Vagina (tissue), 2 donors: ENCODE data around the gene BAMBI.

Experiments
- POLR2A ChIP-seq, 2 donors: fragments of 450-650 bp; IDR thresholded peaks; one replicate each; pipeline ENCODE4 v1.6.1; 2017; ENCODE audit warnings: antibody characterized with exemption in 2 of 2, mild to moderate bottlenecking in 2 of 2, moderate library complexity in 2 of 2
- TF ChIP-seq, protein P1 (sequence below), 3 experiments: fragments of 450-650 bp in 2 of 3; fragments of 200-600 bp in 1 of 3; sonication (generic) in 1 of 3; IDR thresholded peaks; one replicate each; pipeline ENCODE4 v1.5.1; 2017 to 2019; ENCODE audit warnings: antibody characterized with exemption in 3 of 3, mild to moderate bottlenecking in 2 of 3, moderate library complexity in 2 of 3

DNA sequence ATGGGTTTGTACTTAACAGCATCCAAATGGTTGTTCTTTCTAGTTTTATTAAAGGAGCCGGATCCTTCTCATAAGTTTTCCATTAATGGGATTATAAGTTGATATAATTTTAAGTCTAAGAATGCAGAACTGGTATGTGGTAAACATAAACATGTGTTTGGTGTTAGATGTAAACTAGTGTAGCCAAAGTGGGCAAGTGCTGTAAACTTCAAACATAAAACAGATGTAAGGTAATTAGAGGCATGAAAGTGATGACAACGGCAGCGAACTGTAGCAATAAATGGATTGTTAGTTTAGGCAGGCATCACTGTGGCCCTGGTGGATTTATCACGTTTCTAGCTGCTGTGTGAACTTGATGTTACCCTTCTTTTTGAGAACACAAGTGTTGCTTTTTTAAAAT is 37.9 kb downstream of the BAMBI start:
- TF ChIP-seq, protein P1, sequence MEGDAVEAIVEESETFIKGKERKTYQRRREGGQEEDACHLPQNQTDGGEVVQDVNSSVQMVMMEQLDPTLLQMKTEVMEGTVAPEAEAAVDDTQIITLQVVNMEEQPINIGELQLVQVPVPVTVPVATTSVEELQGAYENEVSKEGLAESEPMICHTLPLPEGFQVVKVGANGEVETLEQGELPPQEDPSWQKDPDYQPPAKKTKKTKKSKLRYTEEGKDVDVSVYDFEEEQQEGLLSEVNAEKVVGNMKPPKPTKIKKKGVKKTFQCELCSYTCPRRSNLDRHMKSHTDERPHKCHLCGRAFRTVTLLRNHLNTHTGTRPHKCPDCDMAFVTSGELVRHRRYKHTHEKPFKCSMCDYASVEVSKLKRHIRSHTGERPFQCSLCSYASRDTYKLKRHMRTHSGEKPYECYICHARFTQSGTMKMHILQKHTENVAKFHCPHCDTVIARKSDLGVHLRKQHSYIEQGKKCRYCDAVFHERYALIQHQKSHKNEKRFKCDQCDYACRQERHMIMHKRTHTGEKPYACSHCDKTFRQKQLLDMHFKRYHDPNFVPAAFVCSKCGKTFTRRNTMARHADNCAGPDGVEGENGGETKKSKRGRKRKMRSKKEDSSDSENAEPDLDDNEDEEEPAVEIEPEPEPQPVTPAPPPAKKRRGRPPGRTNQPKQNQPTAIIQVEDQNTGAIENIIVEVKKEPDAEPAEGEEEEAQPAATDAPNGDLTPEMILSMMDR (IDR thresholded peaks at IDR 0.05), result no peak
- TF ChIP-seq POLR2A (IDR thresholded peaks at IDR 0.05), result no peak
